Measurements from ENCODE around the gene TRNAU1AP.
"Not testable (repeated sequence)": the region's sequence is repeated elsewhere in the genome, so short reads cannot be mapped to it uniquely, and the experiment has no call there.

The TRNAU1AP gene

GRCh38 chr1:28521502-28522164 lies 31.3 kb upstream of the TRNAU1AP start:
- DNase-seq, result no peak

GRCh38 chr1:28522537-28522936 lies 30.3 kb upstream of the TRNAU1AP start:
- not testable (repeated sequence) for DNase-seq

GRCh38 chr1:28525002-28525642 lies 27.8 kb upstream of the TRNAU1AP start:
- not testable (repeated sequence) for DNase-seq

GRCh38 chr1:28526886-28527285 lies 26.0 kb upstream of the TRNAU1AP start:
- DNase-seq, result no peak

GRCh38 chr1:28530456-28530855 lies 22.4 kb upstream of the TRNAU1AP start:
- no peak for DNase-seq

- DNase-seq, result no peak
These were observed 18.2 kb upstream of the TRNAU1AP start for GRCh38 chr1:28534671-28535070.

- DNase-seq, result no peak
These were observed 17.7 kb upstream of the TRNAU1AP start for GRCh38 chr1:28535180-28535579.

GRCh38 chr1:28537457-28538199 lies 15.3 kb upstream of the TRNAU1AP start:
- DNase-seq, result peak in 25 of 56 donors; percentile 2 to 51 (median 13)

GRCh38 chr1:28538286-28538685 lies 14.6 kb upstream of the TRNAU1AP start:
- no peak for DNase-seq

- no peak for DNase-seq
These were observed 12.2 kb upstream of the TRNAU1AP start for GRCh38 chr1:28540651-28541050.

- not testable (repeated sequence) for DNase-seq
These were observed 11.4 kb upstream of the TRNAU1AP start for GRCh38 chr1:28541414-28542015.

- DNase-seq, result no peak
These were observed 7.6 kb upstream of the TRNAU1AP start for GRCh38 chr1:28545246-28545628.

GRCh38 chr1:28548318-28548717 lies 4.6 kb upstream of the TRNAU1AP start:
- DNase-seq, result no peak

- DNase-seq, result no peak
These were observed 1.5 kb upstream of the TRNAU1AP start for GRCh38 chr1:28551381-28551780.

GRCh38 chr1:28560886-28561285 lies 8.0 kb downstream of the TRNAU1AP start:
- no peak for DNase-seq

- DNase-seq, result no peak
These were observed 11.4 kb downstream of the TRNAU1AP start for GRCh38 chr1:28564310-28564709.

GRCh38 chr1:28565040-28565439 lies 12.2 kb downstream of the TRNAU1AP start:
- no peak for DNase-seq

GRCh38 chr1:28565726-28566125 lies 12.8 kb downstream of the TRNAU1AP start:
- DNase-seq, result no peak

- DNase-seq, result no peak
These were observed 14.0 kb downstream of the TRNAU1AP start for GRCh38 chr1:28566931-28567330.

- DNase-seq, result no peak
These were observed 19.0 kb downstream of the TRNAU1AP start for GRCh38 chr1:28571911-28572310.

GRCh38 chr1:28572891-28573290 lies 20.0 kb downstream of the TRNAU1AP start:
- not testable (repeated sequence) for DNase-seq

GRCh38 chr1:28573564-28573963 lies 20.7 kb downstream of the TRNAU1AP start:
- no peak for DNase-seq

Data from nucleus accumbens (tissue), 56 donors.